ENCODE results near the gene SLC12A3.

GRCh38 chr16:56832768-56833167, 32.2 kb upstream of the SLC12A3 start:
- TF ChIP-seq CTCF (IDR thresholded peaks at IDR 0.05) = no peak
- no peak for TF ChIP-seq POLR2A (IDR thresholded peaks at IDR 0.05)

Measured in breast epithelium (tissue), 3 donors.